H7 (cell line): ENCODE results near the gene ZNF862. TPM values are rescaled to one million over a fixed set of nuclear protein-coding genes. Genes with fewer than 3 reads are reported as not detected.

Experiments used
- DNase-seq: peaks from one replicate; pipeline ENCODE4 v3.0.0; 2012
- H3K27me3 ChIP-seq: 2 replicates; pipeline ENCODE4 v1.6.0; 2011; ENCODE audit warnings: mild to moderate bottlenecking, low read length; ENCODE audit not compliant: control insufficient read depth, insufficient read depth
- H3K36me3 ChIP-seq: replicated peaks from 2 replicates; pipeline ENCODE4 v1.5.1; 2011; ENCODE audit warnings: low read length; ENCODE audit not compliant: control insufficient read depth, insufficient read depth
- H3K4me3 ChIP-seq: 2 replicates; pipeline ENCODE4 v1.5.1; 2011; ENCODE audit warnings: low read depth, mild to moderate bottlenecking, control low read depth, low read length, moderate library complexity; ENCODE audit not compliant: insufficient read depth
- total RNA-seq: library from RNA; depleted of rRNA; stranded (reverse); fragments of >200 nt; shearing (Covaris generic); gene quantifications from 2 replicates; pipeline ENCODE4 v1.2.3, GENCODE V29; 2014; rRNA removed

Gene ZNF862
- total RNA-seq, result 3.4 and 3.8 TPM in 2 replicates

DNA sequence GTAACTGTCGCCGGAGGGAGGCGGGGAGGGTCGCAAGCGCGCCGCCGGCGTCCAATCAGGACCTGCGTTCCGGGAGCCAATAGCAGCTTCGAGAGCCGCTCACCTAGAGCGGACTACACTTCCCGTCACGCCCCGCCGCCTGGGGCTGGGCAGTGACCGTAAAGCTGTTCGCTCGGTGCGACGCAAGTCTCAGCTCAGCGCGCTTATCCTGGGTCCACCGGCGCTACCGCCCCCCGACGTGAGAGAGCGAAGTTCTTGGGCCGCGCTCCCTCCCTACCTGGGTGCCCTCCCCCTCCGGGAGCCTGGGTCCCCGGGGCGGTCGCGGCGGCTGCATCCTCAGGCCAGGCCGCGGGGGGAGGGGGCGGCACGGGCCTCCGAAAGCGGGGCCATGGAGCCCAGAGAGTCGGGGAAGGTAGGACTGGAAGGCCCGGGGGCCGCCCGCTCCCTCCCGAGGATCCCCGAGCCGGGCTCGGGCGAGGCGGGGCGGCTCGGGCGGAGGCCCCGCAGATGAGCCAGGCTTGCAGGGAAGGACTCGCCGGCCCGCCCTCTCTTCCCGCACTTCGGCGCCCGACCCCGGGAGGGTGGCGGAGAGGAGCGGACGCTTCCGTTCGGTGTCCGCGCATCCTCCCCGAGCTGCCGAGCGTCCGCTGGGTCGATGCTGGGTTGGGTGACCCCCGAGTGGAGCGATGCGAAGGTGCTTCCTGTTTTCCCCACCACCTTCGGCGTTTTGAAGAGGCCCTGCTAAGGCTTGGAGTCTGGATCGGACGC lies at the start of gene ZNF862:
ZNF862 (plus strand) TSS at position 152 of the 768 bp plus-strand sequence; CDS start at position 389, 237 bp downstream.
- Histone ChIP-seq H3K27me3 (peaks cover 11% of the 10 kb centered on the region), H3K36me3 (no peaks in the 10 kb centered on the region), H3K4me3 (peak within 1 kb of the TSS; percentile 80)
- peak; percentile 100 for DNase-seq

DNA sequence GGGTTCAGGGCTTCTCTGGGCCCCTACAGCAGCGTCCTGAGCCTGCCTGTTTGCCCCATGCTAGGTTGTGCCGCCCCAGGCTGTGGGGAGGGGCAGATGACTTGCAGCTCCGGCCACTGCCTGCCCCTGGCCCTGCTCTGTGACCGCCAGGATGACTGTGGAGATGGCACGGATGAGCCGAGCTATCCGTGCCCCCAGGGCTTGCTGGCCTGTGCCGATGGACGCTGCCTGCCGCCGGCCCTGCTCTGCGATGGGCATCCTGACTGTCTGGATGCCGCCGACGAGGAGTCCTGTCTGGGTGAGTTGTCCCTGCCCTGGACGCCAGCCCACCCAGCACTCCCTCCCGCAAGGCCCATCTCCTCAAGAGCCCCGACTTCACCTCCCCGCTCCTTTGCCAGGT lies 49.1 kb upstream of the ZNF862 start:
- Histone ChIP-seq H3K4me3 (no peak overlapping the region), H3K36me3 (no peaks in the 10 kb centered on the region), H3K27me3 (peaks cover 31% of the 10 kb centered on the region)
- DNase-seq, result no peak

DNA sequence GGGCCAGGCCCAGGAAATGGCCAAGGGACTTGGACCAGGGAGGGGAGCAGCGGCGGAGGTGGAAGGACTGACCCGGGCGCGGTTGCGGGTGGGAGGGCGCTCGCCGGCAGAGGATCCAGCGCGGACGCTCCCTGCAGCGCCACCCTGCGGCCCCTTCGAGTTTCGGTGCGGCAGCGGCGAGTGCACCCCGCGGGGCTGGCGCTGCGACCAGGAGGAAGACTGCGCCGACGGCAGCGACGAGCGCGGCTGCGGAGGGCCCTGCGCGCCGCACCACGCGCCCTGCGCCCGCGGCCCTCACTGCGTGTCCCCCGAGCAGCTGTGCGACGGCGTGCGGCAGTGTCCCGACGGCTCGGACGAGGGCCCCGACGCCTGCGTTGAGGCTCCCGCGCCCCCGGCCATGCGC lies 48.0 kb upstream of the ZNF862 start:
- Histone ChIP-seq H3K4me3 (peak overlapping the region; percentile 22), H3K27me3 (peaks cover 31% of the 10 kb centered on the region), H3K36me3 (no peaks in the 10 kb centered on the region)
- DNase-seq, result peak; percentile 95

DNA sequence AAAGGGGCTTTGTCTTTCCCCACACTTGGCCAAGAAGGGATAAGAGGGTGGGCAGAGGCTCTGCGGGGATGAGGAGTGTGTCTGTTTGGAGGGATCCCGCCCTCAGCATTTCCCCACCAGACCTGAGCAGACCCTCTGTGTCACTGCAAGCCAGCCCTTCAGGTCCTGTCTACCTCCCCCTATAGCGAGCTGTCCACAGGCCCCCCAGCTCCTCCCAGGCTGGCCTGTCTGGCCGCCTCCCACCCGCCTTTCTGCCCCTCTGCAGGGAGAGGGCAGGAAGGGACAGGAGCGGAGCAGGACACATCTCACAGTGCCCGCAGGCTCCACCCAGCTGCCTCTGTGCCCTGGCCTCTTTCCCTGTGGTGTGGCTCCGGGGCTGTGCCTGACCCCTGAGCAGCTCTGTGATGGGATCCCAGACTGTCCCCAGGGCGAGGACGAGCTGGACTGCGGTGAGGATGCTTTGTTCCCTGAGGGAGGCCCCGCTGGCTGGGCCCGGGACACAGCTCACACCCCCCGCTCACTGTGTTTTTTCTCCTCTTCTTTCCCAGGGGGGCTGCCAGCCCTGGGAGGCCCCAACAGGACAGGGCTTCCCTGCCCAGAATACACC lies 47.3 kb upstream of the ZNF862 start:
- peak; percentile 70 for DNase-seq
- Histone ChIP-seq H3K36me3 (no peaks in the 10 kb centered on the region), H3K27me3 (peaks cover 31% of the 10 kb centered on the region), H3K4me3 (no peak overlapping the region)

DNA sequence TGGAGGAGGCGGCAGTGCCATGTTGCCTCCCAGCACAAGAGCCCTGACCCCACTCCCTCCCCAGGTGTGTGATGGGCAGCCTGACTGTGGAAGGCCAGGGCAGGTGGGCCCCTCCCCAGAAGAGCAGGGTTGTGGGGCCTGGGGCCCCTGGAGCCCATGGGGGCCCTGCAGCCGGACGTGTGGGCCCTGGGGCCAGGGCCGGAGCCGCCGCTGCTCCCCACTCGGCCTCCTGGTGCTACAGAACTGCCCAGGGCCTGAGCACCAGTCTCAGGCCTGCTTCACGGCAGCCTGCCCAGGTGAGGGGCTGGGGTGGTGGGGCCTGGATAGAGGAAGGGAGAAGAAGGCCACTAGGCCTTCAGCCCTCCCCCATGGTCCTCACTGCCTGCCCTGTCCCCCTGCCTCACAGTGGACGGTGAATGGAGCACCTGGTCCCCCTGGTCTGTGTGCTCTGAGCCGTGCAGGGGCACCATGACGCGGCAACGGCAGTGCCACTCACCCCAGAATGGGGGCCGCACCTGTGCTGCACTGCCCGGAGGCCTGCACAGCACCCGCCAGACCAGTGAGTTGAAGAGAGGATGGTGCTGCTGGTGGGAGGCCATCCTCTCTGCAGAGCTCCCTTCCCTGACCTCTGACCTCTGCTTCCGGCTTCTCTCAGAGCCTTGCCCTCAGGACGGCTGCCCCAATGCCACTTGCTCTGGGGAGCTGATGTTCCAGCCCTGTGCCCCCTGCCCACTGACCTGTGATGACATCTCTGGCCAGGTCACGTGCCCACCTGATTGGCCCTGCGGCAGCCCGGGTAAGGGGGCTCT lies 46.6 kb upstream of the ZNF862 start:
- H3K27me3 ChIP-seq, result peaks cover 31% of the 10 kb centered on the region
- H3K36me3 ChIP-seq, result no peaks in the 10 kb centered on the region
- DNase-seq, result no peak
- H3K4me3 ChIP-seq, result no peak overlapping the region

DNA sequence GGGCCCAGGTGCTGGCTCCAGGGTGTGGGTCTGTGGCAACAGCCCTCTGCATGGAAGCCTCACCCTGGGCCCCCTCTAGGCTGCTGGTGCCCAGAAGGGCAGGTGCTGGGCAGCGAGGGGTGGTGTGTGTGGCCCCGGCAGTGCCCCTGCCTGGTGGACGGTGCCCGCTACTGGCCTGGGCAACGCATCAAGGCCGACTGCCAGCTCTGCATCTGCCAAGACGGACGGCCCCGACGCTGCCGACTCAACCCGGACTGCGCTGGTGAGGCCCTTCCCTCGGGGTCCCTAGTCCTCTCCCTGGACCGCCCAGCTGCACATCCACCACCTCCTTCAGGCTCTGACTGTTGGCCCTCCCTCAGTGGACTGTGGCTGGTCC lies 46.0 kb upstream of the ZNF862 start:
- no peak for DNase-seq
- peaks cover 31% of the 10 kb centered on the region for H3K27me3 ChIP-seq

DNA sequence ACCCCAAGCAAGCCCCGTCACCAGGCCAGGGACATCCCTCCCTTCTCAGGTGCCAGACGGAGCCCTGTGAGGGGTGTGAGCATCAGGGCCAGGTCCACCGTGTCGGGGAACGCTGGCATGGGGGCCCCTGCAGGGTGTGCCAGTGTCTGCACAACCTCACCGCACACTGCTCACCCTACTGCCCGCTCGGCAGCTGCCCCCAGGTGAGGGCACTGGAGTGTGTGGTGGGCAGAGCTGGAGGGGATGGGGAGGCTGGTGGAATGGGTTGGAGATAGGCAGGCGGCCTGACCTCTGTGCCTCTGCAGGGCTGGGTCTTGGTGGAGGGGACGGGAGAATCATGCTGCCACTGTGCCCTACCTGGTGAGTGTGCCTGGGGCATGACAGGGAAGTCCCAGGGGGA lies 44.9 kb upstream of the ZNF862 start:
- no peaks in the 10 kb centered on the region for H3K36me3 ChIP-seq
- H3K4me3 ChIP-seq, result no peak overlapping the region
- H3K27me3 ChIP-seq, result peaks cover 25% of the 10 kb centered on the region
- DNase-seq, result no peak

More for the DNA sequence above, 46.0 kb upstream of the ZNF862 start:
- Histone ChIP-seq H3K36me3 (no peaks in the 10 kb centered on the region), H3K4me3 (no peak overlapping the region)

DNA sequence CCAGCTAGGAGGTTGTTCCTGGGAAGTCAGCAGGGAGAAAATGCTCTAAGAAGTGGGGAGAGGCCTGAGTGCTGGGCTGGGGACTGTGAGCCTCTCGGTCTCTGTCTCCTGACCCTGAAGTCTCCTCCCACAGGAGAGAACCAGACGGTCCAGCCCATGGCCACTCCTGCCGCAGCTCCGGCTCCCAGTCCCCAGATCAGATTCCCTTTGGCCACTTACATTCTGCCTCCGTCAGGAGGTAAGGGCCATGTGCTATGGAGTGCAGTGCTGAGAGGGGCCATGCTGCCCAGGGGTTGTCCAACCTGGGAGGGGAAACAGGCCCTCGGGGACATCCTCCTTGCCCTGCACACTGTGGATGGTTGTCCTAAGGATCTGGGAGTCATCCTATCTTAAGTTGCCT lies 43.5 kb upstream of the ZNF862 start:
- DNase-seq, result peak; percentile 74
- no peak overlapping the region for H3K4me3 ChIP-seq
- peaks cover 12% of the 10 kb centered on the region for H3K27me3 ChIP-seq
- no peaks in the 10 kb centered on the region for H3K36me3 ChIP-seq

DNA sequence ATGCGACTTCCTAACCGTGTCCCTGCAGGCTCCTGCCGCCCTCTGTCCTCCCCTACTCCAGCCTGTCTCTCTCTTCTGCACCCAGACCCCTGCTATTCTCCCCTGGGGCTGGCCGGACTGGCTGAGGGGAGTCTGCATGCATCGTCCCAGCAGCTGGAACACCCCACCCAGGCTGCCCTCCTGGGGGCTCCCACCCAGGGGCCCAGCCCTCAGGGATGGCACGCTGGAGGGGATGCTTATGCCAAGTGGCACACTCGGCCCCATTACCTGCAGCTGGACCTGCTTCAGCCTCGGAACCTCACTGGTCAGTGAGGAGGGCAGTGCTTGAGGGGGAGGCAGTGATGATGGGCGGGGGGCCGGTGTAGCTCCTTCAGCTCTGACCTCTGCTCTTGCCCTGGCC lies 43.0 kb upstream of the ZNF862 start:
- Histone ChIP-seq H3K27me3 (peaks cover 7% of the 10 kb centered on the region), H3K4me3 (no peak overlapping the region), H3K36me3 (no peaks in the 10 kb centered on the region)
- no peak for DNase-seq

DNA sequence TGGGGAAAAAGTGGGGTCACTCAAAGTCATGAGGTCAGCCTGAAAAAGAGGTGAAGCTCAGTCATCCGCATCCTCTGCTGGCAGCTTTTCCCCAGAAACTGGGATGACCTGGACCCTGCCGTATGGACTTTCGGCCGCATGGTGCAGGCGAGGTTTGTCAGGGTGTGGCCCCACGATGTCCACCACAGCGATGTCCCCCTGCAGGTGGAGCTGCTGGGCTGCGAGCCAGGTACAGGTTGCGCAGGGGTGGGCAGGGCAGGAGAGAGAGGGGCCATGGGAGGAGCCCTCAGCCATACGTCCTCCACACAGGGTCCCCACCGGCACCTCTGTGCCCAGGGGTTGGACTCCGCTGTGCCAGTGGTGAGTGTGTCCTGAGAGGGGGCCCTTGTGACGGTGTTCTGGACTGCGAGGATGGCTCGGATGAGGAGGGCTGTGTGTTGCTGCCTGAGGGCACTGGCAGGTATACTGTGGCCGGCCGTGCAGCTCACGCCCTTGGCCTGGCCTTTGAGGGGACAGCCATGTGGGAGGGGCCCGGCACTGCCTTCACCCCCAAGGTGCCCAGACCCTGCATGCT lies 41.8 kb upstream of the ZNF862 start:
- Histone ChIP-seq H3K27me3 (no peaks in the 10 kb centered on the region), H3K4me3 (no peak overlapping the region), H3K36me3 (no peaks in the 10 kb centered on the region)
- peak; percentile 87 for DNase-seq

DNA sequence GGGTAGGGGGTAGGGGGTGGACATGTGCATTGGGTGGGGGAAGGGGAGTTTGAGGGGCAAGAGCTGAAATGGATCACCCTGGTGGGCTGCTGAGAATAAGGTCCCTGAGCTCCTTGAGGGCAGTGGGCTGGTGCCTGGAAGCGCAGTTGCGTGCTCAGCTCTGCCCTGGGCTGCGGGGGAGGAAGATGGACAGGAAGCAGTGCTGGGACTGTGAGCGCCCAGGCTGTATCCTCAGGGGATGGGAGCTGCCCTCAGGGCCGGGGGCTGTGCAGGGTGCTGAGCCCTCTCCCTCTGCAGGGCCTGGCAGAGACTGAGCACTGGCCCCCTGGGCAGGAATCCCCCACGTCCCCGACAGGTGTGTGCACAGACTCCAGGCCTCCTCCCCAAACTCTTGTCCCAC lies 40.4 kb upstream of the ZNF862 start:
- Histone ChIP-seq H3K36me3 (no peaks in the 10 kb centered on the region), H3K4me3 (no peak overlapping the region), H3K27me3 (no peaks in the 10 kb centered on the region)
- DNase-seq, result no peak

DNA sequence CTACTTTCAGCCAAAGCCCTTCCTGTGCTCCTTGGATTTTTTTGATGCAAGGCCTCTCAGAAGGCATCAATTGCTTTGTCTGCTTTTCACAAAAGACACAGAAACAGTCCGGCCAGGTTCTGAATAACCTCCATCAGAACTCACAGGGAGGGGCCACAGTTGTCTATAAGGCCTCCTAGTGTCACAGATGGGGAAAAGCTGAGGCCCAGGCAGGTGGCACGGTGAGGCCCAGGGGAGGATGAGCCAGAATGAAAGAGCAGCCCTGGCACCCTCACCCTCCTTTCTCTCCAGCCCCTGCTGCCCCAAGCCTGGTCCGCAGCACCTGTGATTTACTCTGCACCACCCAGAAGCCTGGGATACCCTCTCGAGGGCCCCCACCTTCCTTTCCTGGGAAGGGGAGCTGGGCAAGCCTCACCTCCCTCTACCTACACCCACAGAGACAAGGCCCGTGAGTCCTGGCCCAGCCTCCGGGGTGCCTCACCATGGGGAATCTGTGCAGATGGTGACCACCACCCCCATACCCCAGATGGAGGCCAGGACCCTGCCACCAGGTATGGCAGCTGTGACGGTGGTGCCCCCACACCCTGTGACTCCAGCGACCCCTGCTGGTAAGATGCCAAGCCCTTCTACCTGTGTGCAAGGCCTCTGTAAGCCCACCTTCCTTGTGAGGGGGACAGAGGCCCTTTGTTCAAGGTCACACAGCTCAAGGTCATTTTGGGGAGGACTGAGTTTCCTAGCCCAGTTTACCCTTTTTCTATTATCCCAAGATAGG lies 38.6 kb upstream of the ZNF862 start:
- Histone ChIP-seq H3K27me3 (no peaks in the 10 kb centered on the region), H3K4me3 (no peak overlapping the region), H3K36me3 (no peaks in the 10 kb centered on the region)
- peak; percentile 97 for DNase-seq

DNA sequence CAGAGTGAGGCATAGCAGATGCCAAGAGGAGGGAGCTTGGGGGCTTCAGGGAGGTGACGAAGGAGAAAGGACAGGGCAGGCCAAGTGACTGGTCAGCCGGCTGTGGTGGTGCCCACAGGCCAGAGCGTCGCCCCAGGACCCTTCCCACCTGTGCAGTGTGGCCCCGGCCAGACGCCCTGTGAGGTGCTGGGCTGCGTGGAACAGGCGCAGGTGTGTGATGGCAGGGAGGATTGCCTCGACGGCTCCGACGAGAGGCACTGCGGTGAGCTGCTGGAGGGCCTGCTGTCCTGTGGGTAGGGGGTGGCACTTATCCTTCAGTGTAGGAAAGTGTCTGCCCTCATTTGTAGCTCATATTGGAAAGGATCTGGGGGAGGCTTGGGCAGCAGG lies 38.0 kb upstream of the ZNF862 start:
- Histone ChIP-seq H3K36me3 (no peaks in the 10 kb centered on the region), H3K4me3 (no peak overlapping the region), H3K27me3 (no peaks in the 10 kb centered on the region)
- no peak for DNase-seq

DNA sequence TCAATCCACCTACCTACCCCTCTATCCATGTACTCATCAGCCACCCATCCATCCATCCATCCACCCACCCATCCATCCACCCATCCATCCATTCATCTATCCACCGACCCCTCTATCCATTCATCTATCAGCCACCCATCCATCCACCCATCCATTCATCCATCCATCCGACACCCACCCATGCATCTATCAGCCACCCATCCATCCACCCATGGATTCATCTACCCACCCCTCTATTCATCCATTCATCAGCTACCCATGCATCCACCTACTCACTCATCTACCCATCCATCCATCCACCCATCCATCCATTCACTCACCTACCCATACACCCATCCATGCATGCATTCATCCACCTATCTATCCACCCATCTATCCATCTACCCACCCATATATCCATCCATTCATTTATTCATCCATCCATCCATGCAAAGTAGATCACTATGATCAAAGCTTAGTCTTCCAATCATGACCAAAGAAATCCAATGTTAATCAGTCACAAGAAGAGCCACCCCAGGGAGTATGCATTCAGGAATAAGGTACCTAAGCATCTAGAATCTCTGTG lies 37.1 kb upstream of the ZNF862 start:
- DNase-seq, result no peak
- Histone ChIP-seq H3K36me3 (no peaks in the 10 kb centered on the region), H3K4me3 (no peak overlapping the region), H3K27me3 (no peaks in the 10 kb centered on the region)
